D341Med (cell line): ENCODE results near the gene SLC22A23.

Experiments
- DNase-seq: peaks from one replicate; pipeline ENCODE4 v3.0.0; 2012; ENCODE audit warnings: low spot score

SLC22A23 gene

GRCh38 chr6:3221578-3221977, 235.3 kb downstream of the SLC22A23 start:
- DNase-seq, result no peak

- no peak for DNase-seq
These were observed 236.5 kb downstream of the SLC22A23 start for GRCh38 chr6:3220366-3220765.
